ENCODE measurements around the gene TAF11.

TAF11 gene

GRCh38 chr6:34877869-34878485 is 9.9 kb downstream of the TAF11 start:
- H4K20me1 ChIP-seq (ENCODE audit: insufficient read depth, low read length, poor library complexity, severe bottlenecking), result no peaks in the 10 kb centered on the region
- TF ChIP-seq EZH2phosphoT487 (IDR thresholded peaks at IDR 0.05; ENCODE audit: borderline replicate concordance), result no peak
- no peak for TF ChIP-seq CTCF (conservative IDR thresholded peaks at IDR 0.05; ENCODE audit: low read length)
- H2AFZ ChIP-seq (ENCODE audit: low read length), result no peak overlapping the region
- H3K27me3 ChIP-seq (ENCODE audit: insufficient read depth, low read length, poor library complexity, severe bottlenecking), result no peaks in the 10 kb centered on the region
- H3K4me1 ChIP-seq (ENCODE audit: insufficient read depth, low read length, poor library complexity, severe bottlenecking), result peaks cover 2% of the 10 kb centered on the region
- no peaks in the 10 kb centered on the region for H3K9me3 ChIP-seq (ENCODE audit: insufficient read depth, low read depth, low read length)
- peaks cover 3% of the 10 kb centered on the region; the same call in 1 of the 2 replicates for H3K79me2 ChIP-seq (ENCODE audit: insufficient read depth, low read length)
- peaks cover 68% of the 10 kb centered on the region; the same call in 1 of the 2 replicates for H3K36me3 ChIP-seq (ENCODE audit: insufficient read depth, low read length)
- H3K4me3 ChIP-seq (ENCODE audit: low read length, poor library complexity, severe bottlenecking), result no peak overlapping the region
- peaks cover 3% of the 10 kb centered on the region; the same call in 1 of the 2 replicates for H3F3A ChIP-seq (ENCODE audit: low read depth)
- no peak overlapping the region for H3K4me2 ChIP-seq (ENCODE audit: low read depth, low read length, poor library complexity, severe bottlenecking)
- no peaks in the 10 kb centered on the region for H3K9me2 ChIP-seq (replicated peaks; ENCODE audit: low read depth, low read length)
- H3K9ac ChIP-seq (ENCODE audit: low read depth, low read length, poor library complexity, severe bottlenecking), result no peak overlapping the region

- H3F3A ChIP-seq (ENCODE audit: low read depth), result peaks cover 3% of the 10 kb centered on the region; the same call in 1 of the 2 replicates
- no peaks in the 10 kb centered on the region for H3K9me2 ChIP-seq (replicated peaks; ENCODE audit: low read depth, low read length)
- no peak overlapping the region for H3K9ac ChIP-seq (ENCODE audit: low read depth, low read length, poor library complexity, severe bottlenecking)
- H3K79me2 ChIP-seq (ENCODE audit: insufficient read depth, low read length), result no peaks in the 10 kb centered on the region
- H4K20me1 ChIP-seq (ENCODE audit: insufficient read depth, low read length, poor library complexity, severe bottlenecking), result no peaks in the 10 kb centered on the region
- H3K4me2 ChIP-seq (ENCODE audit: low read depth, low read length, poor library complexity, severe bottlenecking), result no peak overlapping the region
- H2AFZ ChIP-seq (ENCODE audit: low read length), result no peak overlapping the region
- peaks cover 75% of the 10 kb centered on the region; the same call in 1 of the 2 replicates for H3K36me3 ChIP-seq (ENCODE audit: insufficient read depth, low read length)
- no peaks in the 10 kb centered on the region for H3K27me3 ChIP-seq (ENCODE audit: insufficient read depth, low read length, poor library complexity, severe bottlenecking)
- no peak for TF ChIP-seq CTCF (conservative IDR thresholded peaks at IDR 0.05; ENCODE audit: low read length)
- no peak for TF ChIP-seq EZH2phosphoT487 (IDR thresholded peaks at IDR 0.05; ENCODE audit: borderline replicate concordance)
- H3K4me1 ChIP-seq (ENCODE audit: insufficient read depth, low read length, poor library complexity, severe bottlenecking), result no peaks in the 10 kb centered on the region
- H3K9me3 ChIP-seq (ENCODE audit: insufficient read depth, low read depth, low read length), result no peaks in the 10 kb centered on the region
- H3K4me3 ChIP-seq (ENCODE audit: low read length, poor library complexity, severe bottlenecking), result no peak overlapping the region
These were observed 10.6 kb downstream of the TAF11 start for GRCh38 chr6:34877259-34877658.

- H3K4me2 ChIP-seq (ENCODE audit: low read depth, low read length, poor library complexity, severe bottlenecking), result no peak overlapping the region
- TF ChIP-seq EZH2phosphoT487 (IDR thresholded peaks at IDR 0.05; ENCODE audit: borderline replicate concordance), result no peak
- TF ChIP-seq CTCF (conservative IDR thresholded peaks at IDR 0.05; ENCODE audit: low read length), result no peak
- no peak overlapping the region for H2AFZ ChIP-seq (ENCODE audit: low read length)
- no peaks in the 10 kb centered on the region for H3K9me3 ChIP-seq (ENCODE audit: insufficient read depth, low read depth, low read length)
- no peaks in the 10 kb centered on the region for H3K27me3 ChIP-seq (ENCODE audit: insufficient read depth, low read length, poor library complexity, severe bottlenecking)
- no peaks in the 10 kb centered on the region for H3K4me1 ChIP-seq (ENCODE audit: insufficient read depth, low read length, poor library complexity, severe bottlenecking)
- H3K79me2 ChIP-seq (ENCODE audit: insufficient read depth, low read length), result no peaks in the 10 kb centered on the region
- no peaks in the 10 kb centered on the region for H4K20me1 ChIP-seq (ENCODE audit: insufficient read depth, low read length, poor library complexity, severe bottlenecking)
- H3K4me3 ChIP-seq (ENCODE audit: low read length, poor library complexity, severe bottlenecking), result no peak overlapping the region
- no peak overlapping the region for H3K9ac ChIP-seq (ENCODE audit: low read depth, low read length, poor library complexity, severe bottlenecking)
- no peaks in the 10 kb centered on the region for H3K9me2 ChIP-seq (replicated peaks; ENCODE audit: low read depth, low read length)
- H3F3A ChIP-seq (ENCODE audit: low read depth), result peaks cover 3% of the 10 kb centered on the region; the same call in 1 of the 2 replicates
- H3K36me3 ChIP-seq (ENCODE audit: insufficient read depth, low read length), result peaks cover 83% of the 10 kb centered on the region; the same call in 1 of the 2 replicates
These were observed 11.4 kb downstream of the TAF11 start for GRCh38 chr6:34876472-34876871.
